Tibial nerve (tissue), 4 donors: ENCODE results near the gene RTP1.

ENCODE experiments used
- EP300 ChIP-seq, 2 donors: sonication (generic); formaldehyde crosslinking; IDR thresholded peaks; one replicate each; pipeline ENCODE4 v1.6.1; 2017; ENCODE audit warnings: antibody characterized with exemption in 2 of 2, mild to moderate bottlenecking in 1 of 2
- POLR2A ChIP-seq, 2 donors: fragments of 450-650 bp; IDR thresholded peaks; one replicate each; pipeline ENCODE4 v1.6.1; 2017; ENCODE audit warnings: antibody characterized with exemption in 2 of 2, mild to moderate bottlenecking in 2 of 2, moderate library complexity in 2 of 2
- TF ChIP-seq, protein P1 (sequence below), 5 experiments: fragments of 200-600 bp in 3 of 5; fragments of 450-650 bp in 2 of 5; sonication (generic) in 3 of 5; IDR thresholded peaks; one replicate each; pipeline ENCODE4 v1.5.1; 2016 to 2019; ENCODE audit warnings: antibody characterized with exemption in 5 of 5, mild to moderate bottlenecking in 3 of 5, moderate library complexity in 2 of 5

DNA sequence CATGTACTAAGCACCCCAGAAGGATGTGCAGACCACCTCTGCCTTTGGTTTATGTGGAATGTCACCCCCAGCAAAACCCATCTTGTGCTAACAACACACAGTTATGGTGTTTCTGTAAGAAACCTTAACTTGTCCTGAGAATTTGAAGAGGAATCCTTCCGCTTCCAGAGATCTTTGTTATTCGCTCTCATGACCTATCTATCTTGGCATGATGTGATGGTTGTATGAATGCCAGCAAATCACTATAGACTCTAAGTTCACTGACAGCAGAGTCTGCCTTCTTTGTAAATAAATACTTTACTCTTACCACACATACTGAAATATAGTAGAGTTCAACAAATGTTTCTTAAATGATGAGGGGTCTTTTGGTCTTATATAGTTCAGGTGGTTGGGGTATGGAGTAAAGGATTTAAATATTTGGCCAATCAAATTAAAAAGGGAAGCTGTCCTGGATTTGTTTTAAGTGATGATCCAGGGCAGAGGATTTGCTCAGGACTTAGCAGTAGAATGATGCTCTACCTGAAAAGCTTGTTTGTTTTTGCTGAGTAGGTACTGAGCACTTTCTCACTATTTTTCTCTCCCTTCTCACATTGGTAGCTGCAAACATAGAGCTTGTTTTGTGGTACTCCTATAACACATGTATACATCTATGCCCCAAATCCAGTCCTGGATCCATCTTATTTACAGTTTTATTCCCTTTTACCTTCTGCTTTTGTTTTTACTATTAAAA is 27.9 kb upstream of the RTP1 start:
- TF ChIP-seq EP300 (IDR thresholded peaks at IDR 0.05) (no peak), POLR2A (IDR thresholded peaks at IDR 0.05) (no peak)
- TF ChIP-seq, protein P1, sequence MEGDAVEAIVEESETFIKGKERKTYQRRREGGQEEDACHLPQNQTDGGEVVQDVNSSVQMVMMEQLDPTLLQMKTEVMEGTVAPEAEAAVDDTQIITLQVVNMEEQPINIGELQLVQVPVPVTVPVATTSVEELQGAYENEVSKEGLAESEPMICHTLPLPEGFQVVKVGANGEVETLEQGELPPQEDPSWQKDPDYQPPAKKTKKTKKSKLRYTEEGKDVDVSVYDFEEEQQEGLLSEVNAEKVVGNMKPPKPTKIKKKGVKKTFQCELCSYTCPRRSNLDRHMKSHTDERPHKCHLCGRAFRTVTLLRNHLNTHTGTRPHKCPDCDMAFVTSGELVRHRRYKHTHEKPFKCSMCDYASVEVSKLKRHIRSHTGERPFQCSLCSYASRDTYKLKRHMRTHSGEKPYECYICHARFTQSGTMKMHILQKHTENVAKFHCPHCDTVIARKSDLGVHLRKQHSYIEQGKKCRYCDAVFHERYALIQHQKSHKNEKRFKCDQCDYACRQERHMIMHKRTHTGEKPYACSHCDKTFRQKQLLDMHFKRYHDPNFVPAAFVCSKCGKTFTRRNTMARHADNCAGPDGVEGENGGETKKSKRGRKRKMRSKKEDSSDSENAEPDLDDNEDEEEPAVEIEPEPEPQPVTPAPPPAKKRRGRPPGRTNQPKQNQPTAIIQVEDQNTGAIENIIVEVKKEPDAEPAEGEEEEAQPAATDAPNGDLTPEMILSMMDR (IDR thresholded peaks at IDR 0.05), result no peak
